Panc1 (cell line): ENCODE measurements around the gene HRH2. TPM values are rescaled to one million over a fixed set of nuclear protein-coding genes. Genes with fewer than 3 reads are reported as not detected.

Experiments used
- ATAC-seq: fragments of 200-7000 bp; cut with Tn5 transposase; 2 replicates; pipeline ENCODE4 v1.9.1; 2020; ENCODE audit warnings: mild to moderate bottlenecking, moderate library complexity
- BruUV-seq: library from RNA; stranded (reverse); fragments of 400-500 nt; replicated peaks from 2 replicates; lab custom pipeline; 2021; lab: Mats Ljungman, UMichigan
- CTCF ChIA-PET: fragments of 300-600 bp; sonication (Branson Sonifier 250); formaldehyde crosslinking; loops from one replicate; lab custom pipeline; 2022; ENCODE audit warnings: antibody characterized with exemption; lab: Charles Lee
- POLR2A ChIA-PET: fragments of 300-600 bp; sonication (Branson Sonifier 250); formaldehyde crosslinking; loops from one replicate; lab custom pipeline; 2022; ENCODE audit warnings: antibody characterized with exemption; lab: Charles Lee
- DNase-seq: peaks from one replicate; pipeline ENCODE4 v3.0.0-alpha.2; 2010; ENCODE audit warnings: low read depth, low spot score
- H3K27ac ChIP-seq: 2 replicates; pipeline ENCODE4 v1.5.1; 2011; ENCODE audit warnings: mild to moderate bottlenecking, low read length, inconsistent platforms
- H3K27me3 ChIP-seq: fragments of 200-500 bp; sonication (Bioruptor generic); 2 replicates; pipeline ENCODE4 v1.6.0; 2014; ENCODE audit warnings: low read length, inconsistent platforms; ENCODE audit not compliant: control insufficient read depth, insufficient read depth
- H3K36me3 ChIP-seq: fragments of 200-500 bp; sonication (Bioruptor generic); 2 replicates; pipeline ENCODE4 v1.5.1; 2014; ENCODE audit warnings: inconsistent platforms, mild to moderate bottlenecking, low read length, moderate library complexity; ENCODE audit not compliant: control insufficient read depth, insufficient read depth
- H3K4me1 ChIP-seq: 2 replicates; pipeline ENCODE4 v1.5.1; 2011; ENCODE audit warnings: inconsistent platforms, mild to moderate bottlenecking, low read length, moderate library complexity; ENCODE audit not compliant: control insufficient read depth, insufficient read depth
- H3K4me3 ChIP-seq, 2 experiments: 2 replicates each; pipeline ENCODE4 v1.5.1; 2011 to 2012; ENCODE audit warnings: low read depth in 2 of 2, low read length in 2 of 2, mild to moderate bottlenecking in 2 of 2, inconsistent platforms in 1 of 2, moderate library complexity in 1 of 2
- H3K9me3 ChIP-seq: fragments of 200-500 bp; sonication (Bioruptor generic); 2 replicates; pipeline ENCODE4 v1.5.1; 2014; ENCODE audit warnings: low read depth, mild to moderate bottlenecking, inconsistent platforms, low read length, moderate library complexity; ENCODE audit not compliant: control insufficient read depth, insufficient read depth
- CTCF ChIP-seq: fragments of 450-650 bp; IDR thresholded peaks from 2 replicates; pipeline ENCODE4 v1.5.1; 2017; ENCODE audit warnings: mild to moderate bottlenecking
- POLR2AphosphoS5 ChIP-seq: IDR thresholded peaks from 2 replicates; pipeline ENCODE4 v1.6.1; 2012; ENCODE audit warnings: mild to moderate bottlenecking, low read depth, low read length, moderate library complexity
- REST ChIP-seq, 2 experiments: IDR thresholded peaks; 2 replicates each; pipeline ENCODE4 v1.6.1; 2011 to 2012; ENCODE audit warnings: low read depth in 2 of 2, control low read depth in 1 of 2, low read length in 1 of 2, mild to moderate bottlenecking in 1 of 2, moderate library complexity in 1 of 2; ENCODE audit not compliant: insufficient read depth in 1 of 2
- SIN3A ChIP-seq: IDR thresholded peaks from 2 replicates; pipeline ENCODE4 v1.6.1; 2012; ENCODE audit warnings: low read depth, mild to moderate bottlenecking, low read length, moderate library complexity, borderline replicate concordance; ENCODE audit not compliant: insufficient read depth
- TCF7L2 ChIP-seq: IDR thresholded peaks from 2 replicates; pipeline ENCODE4 v1.6.1; 2011; ENCODE audit warnings: mild to moderate bottlenecking, low read depth, low read length, inconsistent platforms
- in situ Hi-C: cut with HindIII; loops from 2 replicates; pipeline ENCODE4 v1.10.0; 2016; ENCODE audit warnings: low sequenced_read_pairs, low pct_unique_long_range_greater_than_20kb
- intact Hi-C: fragments of 100-400 bp; cut with micrococcal nuclease; formaldehyde crosslinking; loops from one replicate; pipeline ENCODE4 v1.10.0; 2022; ENCODE audit not compliant: unreplicated experiment
- total RNA-seq: library from RNA; stranded (reverse); gene quantifications from one replicate; pipeline ENCODE4 v1.2.1, GENCODE V29; 2021; ENCODE audit not compliant: unreplicated experiment

HRH2 gene
- total RNA-seq, 1 experiment from 2014 or later: 0.33 TPM

- Histone ChIP-seq H3K27ac (no peak overlapping the region), H3K27me3 (peaks cover 16% of the 10 kb centered on the region), H3K9me3 (no peaks in the 10 kb centered on the region), H3K4me3 (no peak overlapping the region), H3K4me1 (no peaks in the 10 kb centered on the region), H3K36me3 (no peaks in the 10 kb centered on the region)
- in situ Hi-C loops: no loop called here
- ChIA-PET CTCF (no interaction called here), POLR2A (no interaction called here)
- DNase-seq (no peak), ATAC-seq (no peak)
- intact Hi-C loops: no loop called here
- no TSS peak for BruUV-seq
- TF ChIP-seq REST (IDR thresholded peaks at IDR 0.05; ENCODE audit: insufficient read depth in 1 of 2, low read depth in 2 of 2, low read length in 1 of 2): no peak
- no peak for TF ChIP-seq SIN3A
- TF ChIP-seq CTCF: no peak
- no peak for TF ChIP-seq TCF7L2
- TF ChIP-seq POLR2AphosphoS5: no peak
Observed at GRCh38 chr5:175683921-175684320, 26.1 kb downstream of the HRH2 start.

GRCh38 chr5:175684931-175685330, 27.1 kb downstream of the HRH2 start:
- in situ Hi-C loops: no loop called here
- H3K27me3 ChIP-seq: peaks cover 15% of the 10 kb centered on the region
- intact Hi-C loops: no loop called here
- no peaks in the 10 kb centered on the region for H3K4me1 ChIP-seq
- H3K4me3 ChIP-seq: no peak overlapping the region
- ChIA-PET CTCF (no interaction called here), POLR2A (no interaction called here)
- no peak for ATAC-seq
- no peaks in the 10 kb centered on the region for H3K9me3 ChIP-seq
- no peaks in the 10 kb centered on the region for H3K36me3 ChIP-seq
- no peak for DNase-seq
- no TSS peak for BruUV-seq
- no peak overlapping the region for H3K27ac ChIP-seq
- TF ChIP-seq POLR2AphosphoS5 (no peak), TCF7L2 (no peak), SIN3A (no peak), CTCF (no peak), REST (IDR thresholded peaks at IDR 0.05; ENCODE audit: insufficient read depth in 1 of 2, low read depth in 2 of 2, low read length in 1 of 2) (no peak)
